Activated CD4-positive, alpha-beta T cell treated with anti-CD3 and anti-CD28 coated beads, Interleukin-2, amount 50 U/mL, for 16 hours (primary cell): Measurements from ENCODE around the gene SYNGAP1.
"Not testable (repeated sequence)": the region's sequence is repeated elsewhere in the genome, so short reads cannot be mapped to it uniquely, and the experiment has no call there.

Source experiments
- DNase-seq: peaks from one replicate; pipeline ENCODE4 v3.0.0-alpha.2; 2020

Gene SYNGAP1

GRCh38 chr6:33483678-33484077 is 63.8 kb downstream of the SYNGAP1 start:
- no peak for DNase-seq

GRCh38 chr6:33484673-33485262 is 64.9 kb downstream of the SYNGAP1 start:
- not testable (repeated sequence) for DNase-seq

GRCh38 chr6:33485680-33486079 is 65.8 kb downstream of the SYNGAP1 start:
- DNase-seq = not testable (repeated sequence)

- no peak for DNase-seq
These were observed 68.5 kb downstream of the SYNGAP1 start for GRCh38 chr6:33488339-33488738.

GRCh38 chr6:33490198-33490597 is 70.3 kb downstream of the SYNGAP1 start:
- DNase-seq = no peak

- no peak for DNase-seq
These were observed 70.8 kb downstream of the SYNGAP1 start for GRCh38 chr6:33490621-33491020.

GRCh38 chr6:33492093-33492492 is 72.2 kb downstream of the SYNGAP1 start:
- DNase-seq = no peak

GRCh38 chr6:33497157-33497556 is 77.3 kb downstream of the SYNGAP1 start:
- no peak for DNase-seq

GRCh38 chr6:33502486-33502885 is 82.6 kb downstream of the SYNGAP1 start:
- DNase-seq = no peak

GRCh38 chr6:33504486-33504885 is 84.6 kb downstream of the SYNGAP1 start:
- DNase-seq = no peak
